NCI-H2171 treated with DMSO at 0.1 percent for 48 hours (cell line): Measurements from ENCODE around the gene SLC9A3.

ENCODE experiments used
- DNase-seq: peaks from one replicate; lab custom pipeline; 2025; lab: John Stamatoyannopoulos, UW

Gene SLC9A3

DNA sequence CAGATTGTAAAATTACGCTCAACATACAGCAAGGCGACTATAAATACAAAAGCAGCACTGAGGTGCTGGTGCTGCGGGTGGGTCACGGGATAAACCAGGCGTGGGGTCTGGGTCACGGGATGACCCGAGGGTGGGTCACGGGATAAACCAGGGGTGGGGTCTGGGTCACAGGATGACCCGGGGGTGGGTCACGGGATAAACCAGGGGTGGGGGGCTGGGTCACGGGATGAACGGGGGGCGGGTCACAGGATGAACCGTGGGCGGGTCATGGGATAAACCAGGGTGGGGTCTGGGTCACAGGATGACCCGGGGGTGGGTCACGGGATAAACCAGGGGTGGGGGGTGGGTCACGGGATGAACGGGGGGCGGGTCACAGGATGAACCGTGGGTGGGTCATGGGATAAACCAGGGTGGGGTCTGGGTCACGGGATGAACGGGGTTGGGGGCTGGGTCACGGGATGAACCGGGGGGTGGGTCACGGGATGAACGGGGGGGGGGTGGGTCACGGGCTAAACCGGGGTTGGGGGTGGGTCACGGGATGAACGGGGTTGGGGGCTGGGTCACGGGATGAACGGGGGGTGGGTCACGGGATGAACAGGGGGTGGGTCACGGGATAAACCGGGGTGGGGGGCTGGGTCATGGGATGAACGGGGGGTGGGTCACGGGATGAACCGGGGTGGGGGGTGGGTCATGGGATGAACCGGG, 30.2 kb upstream of the SLC9A3 start:
- no peak for DNase-seq

DNA sequence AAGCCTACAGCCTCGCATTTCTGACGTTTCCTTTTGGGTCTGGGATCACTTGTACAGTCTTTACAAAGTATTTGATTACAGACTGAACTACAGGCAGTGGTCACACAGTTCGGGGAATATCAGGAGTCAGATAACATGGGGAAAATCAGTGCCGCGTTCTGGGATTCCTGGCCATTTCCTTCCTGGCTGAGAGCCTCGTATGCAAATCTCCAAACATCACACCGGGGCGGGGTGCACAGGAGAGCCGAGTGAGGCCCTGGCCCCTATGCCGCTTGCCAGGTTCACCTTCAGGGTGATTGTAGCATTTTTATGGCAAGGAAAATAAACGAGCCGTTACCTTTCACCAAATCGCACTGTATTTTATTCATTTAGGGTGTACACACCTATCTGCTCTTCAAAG, 29.6 kb upstream of the SLC9A3 start:
- no peak for DNase-seq

DNA sequence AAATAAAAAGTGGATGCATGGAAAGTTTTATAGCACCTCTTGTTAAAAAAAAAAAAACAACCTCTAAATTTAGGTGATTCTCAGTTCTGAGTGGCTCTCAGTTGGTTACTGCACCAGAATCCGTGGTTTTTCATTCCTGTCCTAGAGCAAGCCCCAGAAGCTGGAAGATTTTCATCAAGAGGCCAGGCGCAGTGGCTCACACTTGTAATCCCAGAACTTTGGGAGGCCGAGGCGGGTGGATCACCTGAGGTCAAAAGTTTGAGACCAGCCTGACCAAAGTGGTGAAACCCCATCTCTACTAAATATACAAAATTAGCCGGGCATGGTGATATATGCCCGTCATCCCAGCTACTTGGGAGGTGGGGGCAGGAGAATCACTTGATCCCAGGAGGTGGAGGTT, 27.2 kb upstream of the SLC9A3 start:
- DNase-seq, result no peak

DNA sequence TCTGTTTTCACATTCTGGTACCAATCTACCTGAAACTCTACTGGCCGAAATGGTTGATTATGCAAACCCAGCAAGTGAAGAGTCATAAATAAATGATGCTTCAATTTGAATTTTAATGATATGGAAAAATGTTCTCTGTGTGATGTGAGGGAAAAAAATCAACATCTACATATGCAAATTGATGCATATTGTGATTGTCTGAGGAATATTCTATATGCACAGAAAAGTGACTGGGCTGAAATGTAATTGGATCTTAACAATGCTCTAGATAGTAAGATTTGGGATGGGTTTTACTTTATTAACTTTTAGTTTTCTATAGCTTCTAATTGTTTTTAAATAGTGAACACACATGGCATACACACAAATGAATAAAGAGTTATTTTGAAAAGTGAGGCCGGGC, 25.0 kb upstream of the SLC9A3 start:
- no peak for DNase-seq

DNA sequence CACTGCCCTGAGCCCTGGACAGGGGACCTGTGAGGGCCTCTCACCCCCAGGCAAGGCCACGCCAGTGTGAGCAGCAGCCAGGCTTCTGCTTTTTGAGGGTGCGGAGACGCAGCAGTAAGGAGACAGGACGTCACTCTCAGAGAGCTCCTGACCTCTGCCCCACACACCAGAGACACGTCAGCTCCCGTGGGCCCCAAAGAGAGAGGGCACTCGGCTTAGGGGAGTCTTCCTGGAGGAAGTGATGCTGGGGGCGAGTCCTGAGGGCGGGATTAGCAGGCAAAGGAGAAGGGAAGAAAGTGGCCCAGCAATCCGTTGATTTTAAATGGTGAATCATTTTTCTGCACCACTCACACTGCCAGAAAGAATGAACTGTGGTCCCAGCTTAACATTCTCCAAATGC, 24.0 kb upstream of the SLC9A3 start:
- DNase-seq, result no peak

DNA sequence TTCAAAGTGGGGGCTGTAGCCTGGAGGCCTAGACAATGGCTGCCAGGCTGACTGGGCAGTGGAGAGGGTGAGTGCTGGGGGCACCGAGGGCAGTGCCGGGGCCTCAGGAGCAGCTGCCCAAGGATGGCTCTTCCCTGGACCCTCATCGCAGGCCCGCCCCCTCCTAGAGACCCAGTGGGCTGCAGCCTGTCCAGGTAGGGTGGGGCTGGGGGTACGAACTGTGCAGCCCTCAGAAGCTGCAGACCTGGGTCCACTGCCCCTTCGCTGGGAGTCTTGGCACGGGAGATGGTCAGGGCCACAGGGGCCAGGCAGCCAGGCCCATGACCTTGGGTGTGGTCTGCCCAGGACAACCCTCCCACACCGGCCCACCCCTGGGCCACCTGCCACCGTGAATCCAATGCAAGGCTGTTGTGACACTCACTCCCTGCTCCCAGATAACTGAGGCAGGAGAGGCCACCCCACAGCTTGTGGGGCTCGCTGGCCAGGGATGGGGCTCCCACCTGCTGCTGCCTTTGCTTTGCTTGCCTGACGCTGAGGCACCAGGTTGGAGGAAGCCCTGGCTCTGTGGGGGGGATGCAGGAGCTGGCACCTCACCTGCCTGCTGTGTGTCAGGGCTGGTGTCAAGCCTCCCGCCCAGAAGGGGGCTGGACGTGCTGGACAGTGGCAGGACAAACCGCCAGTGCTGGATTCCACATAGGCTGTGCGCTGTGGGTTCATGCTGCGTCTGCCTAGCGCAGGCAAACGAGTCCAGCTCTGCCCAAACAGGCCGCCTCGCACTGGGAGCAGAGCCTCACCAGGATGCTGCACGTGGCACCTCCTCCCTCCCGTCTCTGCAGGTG, 23.1 kb upstream of the SLC9A3 start:
- DNase-seq, result no peak

DNA sequence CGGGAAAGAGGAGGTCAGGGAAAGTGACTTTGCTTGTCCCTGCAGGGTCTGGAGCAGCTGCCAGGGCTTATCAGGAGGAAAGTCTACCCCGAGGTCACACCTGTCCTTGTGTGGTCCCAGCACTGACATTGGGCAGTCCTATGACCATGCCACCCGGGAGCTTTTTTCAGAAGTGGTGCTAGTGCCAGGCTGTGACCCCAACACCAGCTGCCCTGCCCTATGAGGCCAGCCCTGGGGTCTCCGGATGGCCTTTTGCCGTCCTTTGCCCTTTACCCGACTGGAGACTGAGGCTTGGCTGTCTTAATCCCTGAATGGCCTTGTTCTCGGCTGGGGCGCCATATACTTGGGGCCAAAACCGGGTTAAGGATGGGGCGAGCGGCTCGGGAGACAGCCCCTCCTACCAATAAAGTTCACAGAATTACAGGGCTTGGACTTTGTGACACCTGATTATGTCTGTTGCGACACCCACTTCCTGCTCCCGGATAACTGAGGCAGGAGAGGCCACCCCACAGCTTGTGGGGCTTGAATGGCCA, 22.2 kb upstream of the SLC9A3 start:
- DNase-seq, result no peak

DNA sequence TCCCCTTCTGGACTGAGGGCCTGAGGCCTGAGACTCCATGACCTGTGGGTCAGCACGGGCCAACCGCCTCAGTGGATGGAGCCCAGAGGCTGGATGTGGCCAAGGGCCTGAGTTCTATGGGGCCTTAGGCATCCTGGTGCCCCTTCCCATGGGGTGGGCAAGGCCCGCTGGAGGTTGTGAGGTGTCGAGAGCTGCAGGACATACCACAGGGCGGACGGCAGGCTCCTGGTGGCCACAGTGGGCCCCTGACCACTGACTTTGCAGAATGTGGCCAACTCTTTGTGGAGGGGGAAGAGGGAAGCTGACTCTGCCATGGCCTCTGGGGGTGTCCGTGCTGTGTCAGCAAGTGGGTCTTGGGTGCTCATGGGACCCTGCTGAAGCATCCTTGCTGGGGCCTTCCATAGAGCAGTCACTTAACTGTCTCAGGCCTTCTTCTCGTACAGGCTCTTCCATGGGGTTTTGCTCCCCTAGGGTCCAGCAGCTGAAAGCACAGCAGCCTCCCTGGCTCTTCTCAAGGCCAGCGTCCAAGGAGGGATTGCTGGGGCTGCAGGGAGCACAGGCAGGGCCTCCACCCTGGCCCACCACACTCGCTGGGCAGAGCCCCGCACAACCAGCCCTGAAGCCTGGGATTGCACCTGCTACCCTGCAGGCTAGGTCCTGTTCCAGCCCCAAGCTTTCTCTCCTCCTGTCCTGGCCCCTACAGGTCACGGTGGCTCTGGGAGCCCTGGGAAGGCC, 21.6 kb upstream of the SLC9A3 start:
- no peak for DNase-seq

DNA sequence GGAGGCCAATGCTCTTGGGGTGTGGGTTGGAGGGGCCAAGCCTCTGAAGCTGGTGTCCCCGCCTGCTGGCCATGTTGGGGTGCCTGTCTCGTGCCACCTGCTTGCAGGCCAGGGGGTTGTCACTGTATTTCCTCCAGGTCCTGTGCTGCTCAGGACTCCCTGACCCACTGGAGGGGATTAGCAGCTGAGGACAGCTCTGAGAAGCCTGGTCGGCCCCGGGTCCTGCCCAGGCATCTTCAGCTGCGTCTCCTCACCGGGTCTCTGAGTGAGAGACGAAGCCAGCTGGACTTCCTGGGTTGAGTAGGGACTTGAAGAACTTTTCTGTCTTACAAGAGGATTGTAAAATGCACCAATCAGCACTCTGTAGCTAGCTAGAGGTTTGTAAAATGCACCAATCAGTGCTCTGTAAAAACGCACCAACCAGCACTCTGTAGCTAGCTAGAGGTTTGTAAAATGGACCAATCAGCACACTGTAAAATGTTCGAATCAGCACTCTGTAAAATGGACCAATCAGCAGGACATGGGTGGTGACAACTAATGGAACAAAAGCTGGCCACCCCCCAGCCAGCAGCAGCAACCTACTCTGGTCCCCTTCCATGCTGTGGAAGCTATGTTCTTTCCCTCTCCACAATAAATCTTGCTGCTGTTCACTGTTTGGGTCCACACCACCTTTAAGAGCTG, 20.6 kb upstream of the SLC9A3 start:
- DNase-seq, result no peak

DNA sequence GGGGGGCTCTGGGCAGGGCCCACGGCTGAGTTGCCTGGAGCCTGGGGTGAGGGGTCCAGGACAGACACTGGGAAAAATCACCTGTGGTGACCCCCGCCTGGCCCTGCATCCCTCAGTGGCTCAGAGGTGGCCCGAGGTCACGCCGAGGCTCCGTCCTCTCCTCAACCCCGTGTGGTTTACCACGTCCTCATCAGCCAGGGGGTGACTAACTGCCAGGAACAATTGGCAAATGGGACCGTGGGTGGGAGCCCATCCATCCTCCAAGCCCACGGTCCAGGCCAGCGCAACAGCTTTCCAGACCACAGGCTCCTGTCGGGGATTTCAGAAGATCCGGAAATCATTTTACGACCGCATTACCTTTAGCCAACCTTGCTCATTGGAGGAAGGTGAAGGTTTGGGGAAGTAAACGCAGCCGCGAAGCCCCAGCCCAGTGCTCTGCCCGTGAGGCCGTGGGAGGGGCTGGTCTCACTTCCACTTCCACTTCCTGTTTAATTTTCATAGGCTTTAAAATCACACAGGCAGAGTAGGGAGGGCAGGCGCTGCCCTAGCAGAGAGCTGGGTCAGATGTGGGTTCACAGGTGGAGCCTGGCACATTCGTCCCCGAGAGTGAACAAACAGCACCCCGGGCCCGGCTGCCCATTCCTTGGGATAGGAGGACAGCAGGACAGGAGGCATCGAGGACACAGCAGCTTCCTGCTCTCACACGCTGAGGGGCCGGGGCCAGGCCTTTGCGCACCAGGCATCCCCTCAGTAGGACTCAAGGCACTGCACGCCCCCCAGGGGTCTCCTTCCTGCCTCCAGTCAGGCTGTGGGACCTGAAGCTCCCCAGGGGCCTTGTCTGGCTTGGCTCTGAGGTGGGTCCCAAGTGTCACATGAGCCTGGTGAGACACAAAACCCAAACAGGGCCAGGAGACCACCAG, 19.8 kb upstream of the SLC9A3 start:
- DNase-seq, result no peak

DNA sequence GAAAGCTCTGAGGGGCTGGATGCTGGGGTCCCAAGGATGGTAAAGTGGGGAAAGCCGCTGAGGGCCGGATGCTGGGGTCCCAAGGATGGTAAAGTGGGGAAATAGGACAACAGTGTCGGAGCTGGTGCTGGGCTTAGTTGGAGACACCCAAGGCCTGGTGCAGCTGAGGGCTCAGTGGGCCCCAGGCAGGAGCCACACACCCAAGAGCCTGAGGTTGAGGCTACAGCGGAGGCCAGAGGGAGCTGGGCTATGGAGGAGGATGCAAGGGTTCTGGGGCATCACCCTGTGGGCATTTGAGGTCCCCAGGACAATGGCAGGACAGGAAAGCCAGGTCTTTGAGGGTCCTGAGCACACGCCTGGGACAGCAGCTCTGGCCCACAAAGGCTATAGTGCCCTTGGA, 19.1 kb upstream of the SLC9A3 start:
- no peak for DNase-seq

DNA sequence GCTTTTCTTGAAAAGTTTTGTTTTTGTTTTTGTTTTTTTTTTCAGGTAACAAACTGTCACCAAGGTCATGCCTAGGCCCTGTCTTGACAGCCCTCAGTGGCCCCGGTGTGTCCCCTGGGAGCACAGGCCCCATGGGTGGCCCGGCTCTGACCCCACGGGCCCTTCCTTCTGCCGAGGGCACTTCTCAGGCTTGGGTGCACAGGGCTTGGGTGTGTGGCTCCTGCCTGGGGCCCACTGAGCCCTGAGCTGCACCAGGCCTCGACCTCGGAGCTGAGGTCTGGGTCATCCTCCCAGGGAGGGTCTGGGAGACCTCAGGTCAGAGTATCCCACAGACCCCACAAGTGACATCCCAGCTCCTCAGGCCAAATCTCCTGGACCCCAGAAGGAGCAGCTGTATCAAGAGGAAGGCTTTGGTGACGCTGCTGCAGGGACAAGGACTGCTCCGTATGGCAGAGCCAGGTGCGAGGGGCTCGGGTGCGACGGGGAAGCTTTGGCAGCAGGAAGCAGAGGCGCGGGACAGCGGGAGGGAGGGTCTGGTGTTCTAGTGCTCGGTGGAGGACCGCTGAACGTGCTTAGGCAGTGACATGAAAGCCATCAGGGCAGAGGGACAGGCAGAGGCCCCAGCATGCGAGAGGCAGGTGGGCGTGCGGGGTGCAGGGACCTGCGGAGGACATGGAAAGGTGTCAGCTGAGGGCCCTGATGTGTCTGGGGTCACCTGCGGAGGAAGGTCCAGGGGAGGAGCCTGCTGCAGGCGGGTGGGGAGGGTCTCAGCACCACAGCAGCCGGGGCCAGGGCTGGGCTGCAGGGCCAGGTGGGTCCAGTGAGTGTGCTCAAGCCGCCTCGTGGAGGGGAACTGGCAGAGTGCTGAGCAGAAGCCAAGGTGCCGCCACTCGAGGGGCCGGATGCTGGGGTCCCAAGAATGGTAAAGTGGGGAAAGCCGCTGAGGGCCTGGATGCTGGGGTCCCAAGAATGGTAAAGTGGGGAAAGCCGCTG, 18.4 kb upstream of the SLC9A3 start:
- no peak for DNase-seq

DNA sequence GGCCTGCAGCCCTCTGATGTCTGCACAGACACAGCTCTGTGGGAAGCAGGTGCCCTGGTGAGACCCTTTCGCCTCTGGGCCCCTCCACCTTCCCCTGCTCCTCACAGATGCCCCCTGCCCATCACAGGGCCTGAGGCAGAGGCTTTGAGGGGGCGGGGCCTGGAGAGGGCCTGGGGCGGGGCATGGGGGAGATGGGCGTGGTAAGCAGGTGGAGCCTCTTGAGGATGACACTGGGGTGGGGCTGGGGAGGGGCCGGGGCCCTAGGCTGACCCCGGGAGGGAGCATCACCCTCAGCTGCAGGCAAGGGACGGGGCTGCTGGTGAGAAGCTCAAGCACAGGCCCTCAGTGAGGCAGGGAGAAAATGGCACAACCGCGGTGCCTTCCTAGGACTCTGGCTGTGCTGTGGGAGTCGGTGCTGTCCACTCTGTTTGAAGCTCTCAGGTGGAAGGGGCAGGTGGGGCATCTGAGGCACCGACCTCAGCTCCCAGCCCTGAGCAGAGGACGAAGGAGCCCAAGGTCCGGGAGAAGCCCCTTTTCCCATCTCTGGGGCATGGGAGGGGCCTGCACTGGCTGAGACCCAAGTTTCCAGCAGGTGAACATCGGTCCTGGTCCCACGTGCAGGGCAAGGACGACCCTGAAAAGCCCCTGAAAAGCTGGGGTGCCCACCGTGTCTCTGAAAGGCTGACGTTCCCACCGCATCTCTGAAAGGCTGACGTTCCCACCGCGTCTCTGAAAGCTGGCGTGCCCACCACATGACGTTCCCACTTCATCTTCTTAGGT, 17.5 kb upstream of the SLC9A3 start:
- no peak for DNase-seq

DNA sequence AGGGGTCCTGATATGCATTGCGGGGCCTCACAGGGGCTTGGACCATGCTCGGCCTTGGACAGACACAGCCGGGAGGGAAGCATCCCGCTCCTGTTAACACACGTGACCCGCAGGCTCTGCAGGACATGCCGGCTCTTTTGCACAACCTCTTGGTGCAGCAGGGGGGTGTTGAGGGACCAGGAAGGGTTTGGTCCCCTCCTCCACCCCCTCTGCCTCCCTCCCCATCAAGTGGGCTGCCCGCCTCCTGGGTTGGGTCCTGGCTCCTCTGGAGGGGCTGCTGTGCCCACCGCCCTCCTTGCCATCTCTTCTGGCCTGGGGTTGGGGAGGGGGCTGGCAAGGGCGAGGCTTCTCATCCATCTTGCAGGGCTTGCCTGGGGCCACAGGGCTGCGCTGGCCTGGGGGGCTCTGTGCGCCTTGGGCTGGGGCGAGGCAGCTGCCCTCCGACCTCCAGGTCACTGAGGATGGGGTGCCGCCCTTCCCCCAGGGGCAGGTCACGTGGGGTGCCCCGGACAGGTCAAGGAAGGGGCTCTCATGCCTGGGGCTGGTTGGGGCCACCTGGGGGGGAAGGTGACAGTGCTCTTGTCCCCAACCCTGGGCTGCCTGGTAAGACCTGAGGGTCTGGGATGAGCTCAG, 16.8 kb upstream of the SLC9A3 start:
- DNase-seq, result no peak

DNA sequence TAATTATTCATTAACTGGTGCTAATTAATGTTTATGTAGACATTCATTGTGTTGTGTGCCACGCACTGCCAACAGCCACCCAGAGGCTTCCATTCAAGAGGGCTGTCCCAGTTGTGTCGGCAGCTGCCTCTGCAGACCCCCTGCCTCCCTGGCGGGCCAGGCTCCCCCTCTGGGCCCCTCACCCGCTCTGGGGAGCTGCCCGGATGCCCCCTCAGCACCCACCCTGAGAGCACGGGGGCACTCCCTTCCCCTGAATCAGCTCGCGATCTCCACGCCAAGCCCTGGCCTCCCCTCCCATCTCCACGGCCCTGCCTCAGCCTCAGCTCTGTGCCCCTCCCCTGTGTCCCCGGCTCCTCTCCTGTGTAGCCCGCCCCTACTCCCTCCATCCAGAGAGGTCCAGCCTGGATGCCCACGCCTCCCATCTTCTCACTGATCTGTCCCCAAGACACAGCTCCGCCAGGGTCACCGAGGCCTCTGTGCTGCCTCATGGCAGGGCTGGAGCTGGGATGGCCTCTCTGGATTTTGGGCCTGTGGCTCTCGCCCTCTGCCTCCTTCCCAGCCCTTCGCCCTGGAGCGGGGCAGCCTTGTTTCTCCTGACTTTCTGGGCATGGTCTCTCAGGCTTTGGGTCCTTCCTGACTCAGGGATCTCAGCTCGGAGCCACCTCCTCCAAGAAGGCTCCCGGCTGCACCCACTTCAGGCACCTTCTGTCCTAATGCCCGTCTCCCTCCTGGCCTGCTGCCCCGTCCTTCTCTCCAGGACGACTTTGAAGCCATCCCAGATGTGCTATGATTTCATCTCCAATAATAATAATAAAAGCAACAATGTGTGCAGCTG, 16.0 kb upstream of the SLC9A3 start:
- no peak for DNase-seq

DNA sequence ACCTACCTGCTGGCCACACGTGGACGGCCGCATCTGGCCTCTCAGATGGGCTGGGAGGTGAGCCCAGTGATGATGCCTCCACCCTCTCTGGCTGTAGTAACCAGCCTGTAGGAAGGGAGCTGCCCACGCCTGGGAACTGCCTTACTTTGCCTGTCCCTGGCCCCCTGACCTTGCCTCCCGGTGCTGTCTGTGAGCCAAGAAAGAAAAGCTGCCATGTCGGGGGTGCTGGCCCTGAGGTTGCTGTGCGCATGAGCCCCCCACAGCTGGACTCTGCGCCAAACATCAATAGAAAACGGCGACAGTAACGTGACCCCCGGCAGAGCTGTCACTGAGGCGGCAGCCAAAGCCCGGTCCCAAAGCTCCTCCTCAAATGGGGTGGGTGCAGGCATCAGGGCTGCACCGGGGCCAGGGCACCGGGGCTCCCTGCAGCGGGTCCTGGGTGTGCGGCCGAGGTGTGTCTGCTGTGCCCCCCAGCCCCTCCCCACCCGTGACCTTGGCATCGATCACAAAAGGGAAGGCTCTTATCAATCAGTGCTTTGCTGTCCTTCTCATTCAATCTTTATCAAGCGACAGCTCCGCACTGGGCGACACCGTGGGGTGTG, 15.3 kb upstream of the SLC9A3 start:
- DNase-seq, result no peak

DNA sequence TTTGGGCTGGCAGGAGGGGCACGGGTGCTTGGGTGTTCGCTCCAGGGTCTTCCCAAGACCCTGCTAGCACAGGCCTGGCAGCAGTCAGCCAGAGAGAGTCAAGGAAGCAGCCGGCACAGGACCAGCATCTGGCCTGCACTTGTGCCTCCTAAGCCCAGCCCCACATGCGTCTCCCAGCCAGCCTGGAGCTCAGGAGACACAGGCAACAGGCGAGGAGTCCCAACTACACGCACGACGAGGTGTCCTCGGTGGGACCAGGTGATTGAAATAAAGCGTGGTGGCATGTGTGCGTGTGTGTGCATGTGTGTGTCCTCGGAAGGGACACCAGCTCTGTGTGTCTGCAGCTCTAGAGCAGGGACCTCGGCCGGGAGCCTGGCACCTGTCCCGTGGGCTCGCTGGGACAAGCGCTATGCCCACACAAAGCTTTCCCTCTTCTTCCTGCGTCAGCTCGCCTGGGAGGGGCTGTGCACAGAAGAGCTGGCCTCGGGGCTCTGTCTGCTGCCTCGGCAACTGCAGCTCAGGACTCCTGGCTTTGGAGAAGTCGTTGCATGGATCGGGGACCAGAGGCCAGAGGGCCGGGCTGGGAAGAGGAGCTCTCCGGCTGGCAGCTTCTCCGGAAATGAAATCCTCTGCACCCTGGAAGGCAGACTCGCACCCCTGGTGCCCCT, 14.7 kb upstream of the SLC9A3 start:
- no peak for DNase-seq
